HL-60/S4 treated with phorbol 12-myristate 13-acetate at 8.2 ng/mL for 4 days and 3 days (cell line): ENCODE results near the gene ITGB1BP1.

Source experiments
- in situ Hi-C: fragments of 300-500 bp; cut with MboI; formaldehyde crosslinking; loops from 2 replicates; pipeline ENCODE4 v1.15.0; 2022; ENCODE audit warnings: low sequenced_read_pairs

ITGB1BP1 gene

GRCh38 chr2:9423100-9423921 is at the start of gene ITGB1BP1, which contains the start of gene CPSF3:
ITGB1BP1 (minus strand) TSS chr2:9423528; CDS start chr2:9418697, 4,831 bp downstream.
CPSF3 (plus strand) TSS chr2:9423654; CDS start chr2:9423774, 120 bp downstream.
- in situ Hi-C loops, result no loop called here

- in situ Hi-C loops, result no loop called here
Observed at GRCh38 chr2:9472511-9472910, 49.2 kb upstream of the ITGB1BP1 start.

- in situ Hi-C loops, result no loop called here
Observed at GRCh38 chr2:9471206-9471605, 47.9 kb upstream of the ITGB1BP1 start.

GRCh38 chr2:9467687-9468086 is 44.4 kb upstream of the ITGB1BP1 start:
- in situ Hi-C loops, result no loop called here

- in situ Hi-C loops, result no loop called here
Observed at GRCh38 chr2:9466147-9466683, 42.9 kb upstream of the ITGB1BP1 start.

GRCh38 chr2:9465170-9465569 is 41.8 kb upstream of the ITGB1BP1 start:
- in situ Hi-C loops, result no loop called here

- in situ Hi-C loops, result no loop called here
Observed at GRCh38 chr2:9463698-9464034, 40.3 kb upstream of the ITGB1BP1 start.

GRCh38 chr2:9462886-9463697 is 39.8 kb upstream of the ITGB1BP1 start:
- in situ Hi-C loops, result no loop called here

GRCh38 chr2:9462313-9462712 is 39.0 kb upstream of the ITGB1BP1 start:
- in situ Hi-C loops, result no loop called here

GRCh38 chr2:9461079-9461478 is 37.8 kb upstream of the ITGB1BP1 start:
- in situ Hi-C loops, result no loop called here

- in situ Hi-C loops, result no loop called here
Observed at GRCh38 chr2:9460441-9461017, 37.2 kb upstream of the ITGB1BP1 start.

GRCh38 chr2:9451231-9451630 is 27.9 kb upstream of the ITGB1BP1 start:
- in situ Hi-C loops, result no loop called here

GRCh38 chr2:9445089-9445488 is 21.8 kb upstream of the ITGB1BP1 start:
- in situ Hi-C loops, result no loop called here

GRCh38 chr2:9443526-9443925 is 20.2 kb upstream of the ITGB1BP1 start:
- in situ Hi-C loops, result no loop called here

- in situ Hi-C loops, result no loop called here
Observed at GRCh38 chr2:9441556-9441955, 18.2 kb upstream of the ITGB1BP1 start.

GRCh38 chr2:9440058-9440727 is 16.9 kb upstream of the ITGB1BP1 start:
- in situ Hi-C loops, result no loop called here

GRCh38 chr2:9439536-9439935 is 16.2 kb upstream of the ITGB1BP1 start:
- in situ Hi-C loops, result no loop called here

GRCh38 chr2:9434489-9434888 is 11.2 kb upstream of the ITGB1BP1 start:
- in situ Hi-C loops, result no loop called here

- in situ Hi-C loops, result no loop called here
Observed at GRCh38 chr2:9430316-9431293, 7.3 kb upstream of the ITGB1BP1 start.
